Activated CD4-positive, alpha-beta T cell treated with anti-CD3 and anti-CD28 coated beads for 36 hours (primary cell): Measurements from ENCODE around the gene CPED1. TPM values are rescaled to one million over a fixed set of nuclear protein-coding genes. Genes with fewer than 3 reads are reported as not detected.

Source experiments
- ATAC-seq: fragments of 200-7000 bp; cut with Tn5 transposase; one replicate; pipeline ENCODE4 v1.10.0; 2021; ENCODE audit warnings: mild to moderate bottlenecking, moderate library complexity
- CTCF ChIA-PET: fragments of 350-600 bp; sonication (Branson Sonifier 250); formaldehyde crosslinking; loops from one replicate; lab custom pipeline; 2021; ENCODE audit warnings: antibody characterized with exemption; lab: Charles Lee
- POLR2A ChIA-PET: fragments of 350-600 bp; sonication (Branson Sonifier 250); formaldehyde crosslinking; loops from one replicate; lab custom pipeline; 2021; ENCODE audit warnings: antibody characterized with exemption, inconsistent platforms; lab: Charles Lee
- DNase-seq: peaks from one replicate; pipeline ENCODE4 v3.0.0-alpha.2; 2020
- H3K27ac Mint-ChIP-seq: one replicate; pipeline ENCODE4 v1.8.0; 2021; ENCODE audit warnings: mixed read lengths
- H3K27me3 Mint-ChIP-seq: one replicate; pipeline ENCODE4 v1.8.0; 2021; ENCODE audit warnings: mixed read lengths
- H3K36me3 Mint-ChIP-seq: one replicate; pipeline ENCODE4 v1.8.0; 2021; ENCODE audit warnings: low read depth, mixed read lengths
- H3K4me1 Mint-ChIP-seq: one replicate; pipeline ENCODE4 v1.8.0; 2021; ENCODE audit warnings: mixed read lengths
- H3K4me3 Mint-ChIP-seq: one replicate; pipeline ENCODE4 v1.8.0; 2021; ENCODE audit warnings: mild to moderate bottlenecking, moderate library complexity, mixed read lengths
- H3K9me3 Mint-ChIP-seq: one replicate; pipeline ENCODE4 v1.8.0; 2021; ENCODE audit warnings: low read depth, mixed read lengths
- intact Hi-C, 2 experiments: fragments of 100-400 bp; cut with DNase I in 1 of 2; cut with micrococcal nuclease in 1 of 2; formaldehyde crosslinking; loops; one replicate each; pipeline versions ENCODE4 v1.14.2 to v1.15.1; 2022 to 2024; cut with DNase I, micrococcal nuclease
- total RNA-seq, 2 experiments: library from RNA; stranded (reverse); gene quantifications; one replicate each; pipeline ENCODE4 v1.2.3, GENCODE V29; 2021

Gene CPED1
- total RNA-seq, 2 experiments from 2014 or later: not detected

GRCh38 chr7:121075952-121076349, 87.4 kb downstream of the CPED1 start:
- Mint-ChIP-seq H3K36me3 (no peaks in the 10 kb centered on the region), H3K9me3 (no peaks in the 10 kb centered on the region), H3K27me3 (peaks cover 16% of the 10 kb centered on the region), H3K27ac (no peak overlapping the region), H3K4me3 (no peak overlapping the region), H3K4me1 (no peaks in the 10 kb centered on the region)
- ATAC-seq (no peak), DNase-seq (no peak)
- ChIA-PET POLR2A (no interaction called here), CTCF (interaction anchor here (0.6 to 2.0 kb wide), 7 partner anchors 11 to 284 kb away, joined by 3 to 5 read pairs (median 3); partner anchors contain the start of gene CPED1)
- intact Hi-C loops: no loop called here

DNA sequence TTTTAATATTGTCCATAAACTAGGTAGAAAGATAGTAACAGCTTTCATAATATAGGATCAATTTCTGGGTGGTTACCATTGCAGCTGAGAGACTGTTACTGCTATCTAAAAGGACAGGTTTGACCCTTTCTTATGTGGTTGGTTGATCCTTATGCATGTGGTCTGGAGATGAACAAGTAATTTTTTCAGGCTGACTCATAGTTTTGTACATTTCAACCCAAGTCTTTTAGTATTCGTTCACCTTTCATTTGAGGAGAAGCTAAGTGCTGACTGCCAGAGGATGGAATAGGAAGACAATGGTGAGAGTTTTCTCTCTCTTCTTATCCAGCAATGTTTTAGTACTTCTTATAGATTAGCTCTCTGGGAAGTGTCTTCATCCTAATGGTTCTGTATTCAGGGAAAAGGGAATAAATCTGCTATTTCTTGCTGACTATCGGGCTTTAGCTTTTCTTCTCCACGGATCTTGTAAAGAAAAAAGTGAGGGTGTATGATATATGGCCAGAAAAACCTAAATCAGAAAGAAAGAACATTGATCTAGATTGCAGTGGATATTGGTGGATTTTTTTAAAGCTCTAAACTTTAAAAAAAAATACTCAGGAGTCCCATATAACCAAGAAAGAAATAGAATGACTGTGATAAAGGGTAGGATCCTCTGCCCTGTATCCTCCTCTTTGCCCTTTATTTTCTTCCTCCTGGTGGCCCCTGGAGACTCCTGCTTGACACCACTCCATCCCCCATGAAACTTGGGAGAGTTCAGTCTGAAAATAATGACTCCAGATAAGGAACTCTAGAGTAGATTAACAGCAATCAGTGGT, 88.0 kb downstream of the CPED1 start:
- peak; percentile 19 for ATAC-seq
- no peaks in the 10 kb centered on the region for H3K36me3 Mint-ChIP-seq

DNA sequence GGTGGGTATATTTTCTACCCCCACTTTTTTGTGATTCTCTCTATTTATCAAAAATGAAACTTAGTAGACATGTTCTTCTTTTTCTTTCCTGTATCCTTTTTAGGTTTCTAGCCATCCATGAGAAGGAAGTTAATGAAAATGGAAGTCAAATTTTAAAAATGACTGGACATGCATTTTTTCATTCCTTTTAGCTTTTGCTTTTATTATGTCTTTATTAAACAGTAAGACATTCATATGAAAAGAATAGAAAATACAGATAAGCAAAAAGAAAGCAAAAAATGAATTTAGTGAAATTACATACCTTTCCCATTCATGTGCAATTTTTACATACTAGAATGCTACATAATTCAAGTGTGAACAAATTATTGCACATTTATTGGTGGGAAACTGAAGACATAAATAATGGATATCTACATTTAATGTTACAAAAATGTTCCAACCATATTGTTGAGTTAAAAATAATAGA, 88.7 kb downstream of the CPED1 start:
- Mint-ChIP-seq H3K36me3 (no peaks in the 10 kb centered on the region), H3K27ac (no peak overlapping the region), H3K9me3 (no peaks in the 10 kb centered on the region), H3K4me1 (no peaks in the 10 kb centered on the region), H3K4me3 (no peak overlapping the region), H3K27me3 (peaks cover 16% of the 10 kb centered on the region)
- ATAC-seq (no peak), DNase-seq (no peak)
- CTCF ChIA-PET: interaction anchor here (2.0 kb wide), 1 partner anchor 89 kb away, joined by 5 read pairs; the partner anchor contains the start of gene CPED1
- intact Hi-C loops: no loop called here
- POLR2A ChIA-PET: no interaction called here

More for the DNA sequence above, 88.0 kb downstream of the CPED1 start:
- intact Hi-C loops: no loop called here
- Mint-ChIP-seq H3K4me3 (no peak overlapping the region), H3K9me3 (no peaks in the 10 kb centered on the region), H3K27me3 (peaks cover 16% of the 10 kb centered on the region), H3K27ac (no peak overlapping the region), H3K4me1 (no peaks in the 10 kb centered on the region)
- ChIA-PET POLR2A (no interaction called here), CTCF (interaction anchor here (0.6 to 2.0 kb wide), 8 partner anchors 11 to 284 kb away, joined by 3 to 5 read pairs (median 3); partner anchors contain the start of gene CPED1)
- DNase-seq: no peak

DNA sequence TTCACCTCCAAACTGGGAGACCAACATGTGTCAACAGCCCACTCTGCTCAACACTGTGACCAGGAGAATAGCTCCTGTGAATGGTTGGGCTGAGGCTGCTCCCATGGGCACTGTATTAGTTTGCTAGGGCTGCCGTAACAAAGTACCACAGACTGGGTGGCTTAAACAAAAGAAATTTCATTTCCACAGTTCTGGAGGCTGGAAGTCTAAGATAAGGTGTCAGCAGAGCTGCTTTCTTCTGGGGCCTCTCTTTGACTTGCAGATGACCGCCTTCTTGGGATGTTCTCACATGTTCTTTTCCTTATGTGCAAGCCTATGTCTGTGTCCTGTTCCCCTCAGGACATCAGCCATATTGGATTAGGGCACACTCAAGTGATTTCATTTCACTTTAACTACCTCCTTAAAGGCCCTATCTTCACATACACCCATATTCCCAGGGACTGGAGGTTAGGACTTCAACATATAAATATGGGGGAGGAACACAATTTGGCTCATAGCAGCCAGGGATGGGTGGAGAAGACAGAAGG, 90.3 kb downstream of the CPED1 start:
- intact Hi-C loops: no loop called here
- H3K27me3 Mint-ChIP-seq: peaks cover 13% of the 10 kb centered on the region
- H3K9me3 Mint-ChIP-seq: no peaks in the 10 kb centered on the region
- ChIA-PET POLR2A (no interaction called here), CTCF (interaction anchor here (1.3 to 1.4 kb wide), 2 partner anchors 29 to 94 kb away, joined by 3 to 4 read pairs; no protein-coding TSS in a partner anchor)
- no peaks in the 10 kb centered on the region for H3K36me3 Mint-ChIP-seq
- DNase-seq (no peak), ATAC-seq (no peak)
- H3K4me3 Mint-ChIP-seq: no peak overlapping the region
- no peaks in the 10 kb centered on the region for H3K4me1 Mint-ChIP-seq
- H3K27ac Mint-ChIP-seq: no peak overlapping the region

DNA sequence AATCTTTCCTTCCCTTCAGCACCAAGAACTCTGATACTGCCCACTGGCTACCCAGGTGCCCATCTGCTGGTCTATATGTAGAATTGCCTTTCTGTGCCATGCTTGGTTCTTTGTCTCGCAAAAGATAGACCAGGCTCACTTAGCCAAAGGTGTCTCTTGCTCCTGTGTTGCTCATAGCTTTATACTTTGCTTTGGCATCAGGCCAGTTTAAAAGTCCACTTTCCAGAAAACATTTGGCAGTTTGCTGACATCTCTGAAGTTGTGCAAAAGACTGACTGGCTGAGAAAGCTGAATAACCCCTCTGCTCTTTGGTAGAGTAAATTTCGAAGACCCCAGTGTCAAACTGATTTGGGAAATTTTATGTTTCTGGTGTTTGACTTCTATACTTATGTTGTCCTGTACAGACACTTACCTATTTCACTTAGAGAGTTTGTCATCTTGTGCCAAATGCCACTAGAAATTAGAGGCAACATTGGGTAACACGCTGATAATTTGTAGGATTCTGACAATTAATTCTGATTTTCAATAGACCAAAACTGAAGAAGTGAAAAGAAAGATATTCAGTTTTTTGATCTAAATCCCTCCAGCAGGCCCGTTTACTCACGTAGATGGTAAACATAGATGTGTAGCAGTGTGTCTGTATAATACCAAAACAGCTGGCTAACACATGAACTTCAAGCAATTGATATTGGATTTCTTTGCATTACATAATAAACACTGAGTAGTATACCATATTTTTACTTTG, 91.1 kb downstream of the CPED1 start:
- DNase-seq (no peak), ATAC-seq (no peak)
- no peak overlapping the region for H3K27ac Mint-ChIP-seq
- H3K4me3 Mint-ChIP-seq: no peak overlapping the region
- peaks cover 12% of the 10 kb centered on the region for H3K27me3 Mint-ChIP-seq
- CTCF ChIA-PET: interaction anchor here (1.3 to 1.4 kb wide), 2 partner anchors 29 to 95 kb away, joined by 3 to 4 read pairs; no protein-coding TSS in a partner anchor
- intact Hi-C loops: loop anchor here in 1 of 2 experiments (5.0 kb wide), 1 partner anchor 287 kb away; no protein-coding TSS in a partner anchor
- no peaks in the 10 kb centered on the region for H3K9me3 Mint-ChIP-seq
- POLR2A ChIA-PET: no interaction called here
- no peaks in the 10 kb centered on the region for H3K4me1 Mint-ChIP-seq
- H3K36me3 Mint-ChIP-seq: no peaks in the 10 kb centered on the region

DNA sequence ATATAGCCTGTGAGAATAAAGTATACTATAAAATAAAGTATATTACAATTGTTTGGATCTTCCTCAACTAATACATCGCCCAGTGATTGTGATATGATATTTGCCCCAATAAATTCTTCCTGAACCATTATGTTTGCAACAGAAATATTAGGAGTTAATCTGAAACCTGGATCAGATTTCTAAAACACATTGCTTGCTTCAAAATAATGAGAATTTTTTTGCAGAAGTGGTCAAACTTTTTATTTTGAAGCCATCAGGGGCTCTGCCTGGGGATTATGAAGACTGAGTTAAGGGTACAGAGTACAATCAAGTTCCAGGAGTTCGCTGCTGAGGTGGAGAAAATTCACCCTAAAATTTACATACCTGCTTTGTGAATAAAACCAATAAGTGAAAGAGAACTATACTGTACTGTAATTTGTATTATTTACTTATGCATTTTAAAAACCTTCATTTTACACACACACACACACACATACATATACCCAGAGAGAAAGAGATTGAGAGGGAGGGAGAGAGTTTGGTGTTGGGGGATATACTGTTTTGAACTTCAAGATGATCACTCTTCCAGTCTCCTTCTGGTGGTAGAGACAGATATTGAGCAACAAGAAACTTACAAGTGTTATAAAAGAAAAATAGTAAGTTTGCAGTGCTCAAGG, 91.9 kb downstream of the CPED1 start:
- no peak for DNase-seq
- POLR2A ChIA-PET: no interaction called here

DNA sequence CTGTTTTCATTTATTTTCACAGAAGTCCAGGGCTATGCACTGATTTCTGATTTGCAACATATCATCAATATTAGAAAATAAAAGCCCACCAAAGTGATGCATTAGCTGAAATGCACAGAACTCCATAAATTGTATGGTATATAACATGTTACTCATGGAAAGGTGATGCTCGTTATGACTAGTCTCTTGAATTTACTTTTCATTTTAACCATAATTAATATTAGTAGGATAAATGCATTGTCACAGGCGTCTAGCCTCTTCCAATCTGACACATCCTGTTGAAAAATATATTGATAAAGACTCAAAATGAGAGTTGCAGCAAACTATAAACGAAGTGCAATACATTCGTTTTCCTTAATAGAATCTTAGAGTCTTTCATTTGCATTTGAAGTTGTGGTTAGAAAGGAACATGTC, 92.4 kb downstream of the CPED1 start:
- ChIA-PET POLR2A (no interaction called here), CTCF (interaction anchor here (1.1 to 5.7 kb wide), 8 partner anchors 10 to 289 kb away, joined by 3 to 57 read pairs (median 8); partner anchors contain the start of gene CPED1)
- H3K36me3 Mint-ChIP-seq: no peaks in the 10 kb centered on the region
- H3K4me3 Mint-ChIP-seq: no peak overlapping the region
- no peak for DNase-seq
- peaks cover 12% of the 10 kb centered on the region for H3K27me3 Mint-ChIP-seq
- H3K4me1 Mint-ChIP-seq: no peaks in the 10 kb centered on the region
- H3K9me3 Mint-ChIP-seq: no peaks in the 10 kb centered on the region
- ATAC-seq: no peak
- intact Hi-C loops: loop anchor here (1.0 to 5.0 kb wide), 4 partner anchors 94 to 289 kb away; no protein-coding TSS in a partner anchor
- H3K27ac Mint-ChIP-seq: no peak overlapping the region

More for the DNA sequence above, 91.9 kb downstream of the CPED1 start:
- Mint-ChIP-seq H3K4me1 (no peaks in the 10 kb centered on the region), H3K27ac (no peak overlapping the region), H3K36me3 (no peaks in the 10 kb centered on the region), H3K27me3 (peaks cover 12% of the 10 kb centered on the region), H3K9me3 (no peaks in the 10 kb centered on the region), H3K4me3 (no peak overlapping the region)
- CTCF ChIA-PET: interaction anchor here (1.1 to 5.7 kb wide), 7 partner anchors 11 to 274 kb away, joined by 3 to 57 read pairs (median 5); partner anchors contain the start of gene CPED1
- intact Hi-C loops: loop anchor here in 1 of 2 experiments (5.0 kb wide), 1 partner anchor 288 kb away; no protein-coding TSS in a partner anchor
- ATAC-seq: no peak

DNA sequence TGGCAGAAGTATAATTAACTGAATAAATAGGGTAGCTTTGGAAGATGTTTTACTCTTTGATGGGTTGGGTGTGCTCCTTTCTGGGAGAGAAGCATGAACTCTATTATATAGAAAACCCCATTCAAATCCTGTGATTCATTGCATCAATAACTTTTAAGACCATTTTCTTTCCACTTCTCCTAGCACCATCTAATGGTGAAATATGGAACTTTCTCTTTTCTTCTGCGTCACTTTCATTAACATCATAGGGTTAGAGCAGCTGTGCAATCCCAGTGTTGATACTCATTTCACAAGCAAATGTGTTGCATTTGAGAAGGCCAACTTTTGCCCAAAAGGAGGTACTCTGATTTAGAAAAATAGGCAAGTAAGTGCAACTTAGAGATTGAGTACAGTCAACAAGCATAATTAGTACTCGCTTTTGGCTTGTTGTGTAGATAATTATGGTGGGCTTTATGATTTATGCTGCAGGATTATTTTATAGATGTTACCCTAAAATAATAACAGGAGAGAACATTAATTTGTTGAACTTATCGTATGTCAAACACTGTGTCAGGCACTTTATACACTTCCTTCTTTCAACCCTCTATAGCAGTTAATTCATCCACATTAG, 92.9 kb downstream of the CPED1 start:
- Mint-ChIP-seq H3K27ac (no peak overlapping the region), H3K9me3 (no peaks in the 10 kb centered on the region), H3K4me1 (no peaks in the 10 kb centered on the region), H3K27me3 (peaks cover 12% of the 10 kb centered on the region), H3K4me3 (no peak overlapping the region), H3K36me3 (no peaks in the 10 kb centered on the region)
- DNase-seq (no peak), ATAC-seq (peak; percentile 65)
- ChIA-PET POLR2A (no interaction called here), CTCF (interaction anchor here (0.9 to 5.7 kb wide), 13 partner anchors 9 to 290 kb away, joined by 3 to 57 read pairs (median 4); partner anchors contain the start of gene CPED1)
- intact Hi-C loops: loop anchor here (1.0 to 5.0 kb wide), 4 partner anchors 94 to 289 kb away; no protein-coding TSS in a partner anchor

DNA sequence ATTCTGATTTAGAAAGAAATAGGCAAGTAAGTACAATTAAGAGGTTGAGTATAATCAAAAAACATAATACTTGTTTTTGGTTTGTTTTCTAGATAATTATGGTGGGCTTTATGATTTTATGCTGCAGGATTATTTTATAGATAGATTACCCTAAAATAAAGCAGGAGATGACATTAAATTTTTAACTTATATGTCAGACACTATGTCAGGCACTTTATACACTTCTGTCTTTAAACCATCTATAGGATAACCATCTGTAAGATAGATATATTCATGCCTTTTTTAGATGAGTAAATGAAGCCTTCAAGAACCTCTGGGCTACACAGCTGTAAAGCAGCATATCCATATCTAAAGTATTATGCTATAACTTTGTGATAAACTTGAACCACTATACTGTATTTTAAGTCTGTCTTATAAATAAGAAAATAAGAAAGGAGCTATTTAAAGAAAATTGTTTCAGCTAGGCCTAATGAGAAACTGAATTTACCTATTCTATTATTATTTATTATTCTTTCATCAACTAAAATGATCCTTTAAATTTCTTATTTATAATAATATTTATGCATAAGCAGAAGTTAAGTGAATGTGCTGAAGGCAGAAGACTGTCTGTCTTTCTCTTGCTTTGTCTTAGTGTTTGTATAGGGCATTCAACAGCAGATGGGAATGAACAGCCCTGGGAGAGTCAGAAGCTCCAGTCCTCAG, 94.0 kb downstream of the CPED1 start:
- CTCF ChIA-PET: interaction anchor here (1.0 to 5.7 kb wide), 10 partner anchors 13 to 291 kb away, joined by 3 to 57 read pairs (median 4); partner anchors contain the start of gene CPED1
- POLR2A ChIA-PET: no interaction called here
- no peaks in the 10 kb centered on the region for H3K36me3 Mint-ChIP-seq
- no peaks in the 10 kb centered on the region for H3K4me1 Mint-ChIP-seq
- peaks cover 8% of the 10 kb centered on the region for H3K27me3 Mint-ChIP-seq
- no peak overlapping the region for H3K4me3 Mint-ChIP-seq
- intact Hi-C loops: loop anchor here in 1 of 2 experiments (5.0 kb wide), 1 partner anchor 290 kb away; no protein-coding TSS in a partner anchor
- H3K27ac Mint-ChIP-seq: no peak overlapping the region
- H3K9me3 Mint-ChIP-seq: no peaks in the 10 kb centered on the region
- DNase-seq (no peak), ATAC-seq (no peak)
